ENCODE measurements around the gene CRHR2.

The CRHR2 gene

DNA sequence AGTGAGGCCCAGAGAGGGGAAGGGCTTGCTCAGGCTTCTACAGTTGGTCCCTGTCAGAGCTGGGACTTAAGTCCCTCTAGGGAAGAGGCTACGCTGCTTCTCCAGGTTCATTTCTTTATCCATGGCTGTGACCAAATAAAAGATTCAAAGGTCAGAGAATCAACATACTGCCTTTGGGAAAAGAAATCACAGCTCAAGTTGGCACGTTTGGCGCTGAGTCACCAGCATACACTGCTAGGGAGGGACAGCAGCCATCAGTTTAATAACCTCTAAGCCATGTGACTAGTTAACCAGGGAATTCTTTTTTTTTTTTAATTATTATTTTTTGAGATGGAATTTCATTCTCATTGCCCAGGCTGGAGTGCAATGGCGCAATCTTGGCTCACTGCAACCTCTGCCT is 28.4 kb upstream of the CRHR2 start:
- Histone ChIP-seq H3K4me1 (ENCODE audit: low read length) (0 out of 2 replicates have a peak, but pooled peaks cover 3% of the 10 kb centered on the region), H3K4me2 (ENCODE audit: low read depth, low read length) (no peak overlapping the region), H3K9me3 (replicated peaks; ENCODE audit: insufficient read depth, low read length) (no peaks in the 10 kb centered on the region), H3K27ac (ENCODE audit: low read length) (no peak overlapping the region), H2AFZ (ENCODE audit: low read length) (no peak overlapping the region), H3K9me2 (replicated peaks; ENCODE audit: insufficient read depth, low read length) (no peaks in the 10 kb centered on the region), H3K36me3 (replicated peaks; ENCODE audit: insufficient read depth, low read length) (no peaks in the 10 kb centered on the region), H3F3A (ENCODE audit: insufficient read depth, low read length) (no peaks in the 10 kb centered on the region), H3K4me3 (ENCODE audit: low read length) (no peak overlapping the region), H3K9ac (ENCODE audit: low read length) (no peak overlapping the region), H4K20me1 (ENCODE audit: insufficient read depth, low read length) (no peaks in the 10 kb centered on the region), H3K79me2 (ENCODE audit: low read length) (no peaks in the 10 kb centered on the region), H3K27me3 (replicated peaks; ENCODE audit: insufficient read depth, low read length) (no peaks in the 10 kb centered on the region)
- DNase-seq = no peak
- TF ChIP-seq EZH2 (optimal IDR thresholded peaks at IDR 0.05; ENCODE audit: low read depth, low read length) = no peak
- TF ChIP-seq EZH2phosphoT487 (IDR thresholded peaks at IDR 0.05; ENCODE audit: low read length) = no peak
- TF ChIP-seq CTCF (IDR thresholded peaks at IDR 0.05; ENCODE audit: low read length) = no peak

DNA sequence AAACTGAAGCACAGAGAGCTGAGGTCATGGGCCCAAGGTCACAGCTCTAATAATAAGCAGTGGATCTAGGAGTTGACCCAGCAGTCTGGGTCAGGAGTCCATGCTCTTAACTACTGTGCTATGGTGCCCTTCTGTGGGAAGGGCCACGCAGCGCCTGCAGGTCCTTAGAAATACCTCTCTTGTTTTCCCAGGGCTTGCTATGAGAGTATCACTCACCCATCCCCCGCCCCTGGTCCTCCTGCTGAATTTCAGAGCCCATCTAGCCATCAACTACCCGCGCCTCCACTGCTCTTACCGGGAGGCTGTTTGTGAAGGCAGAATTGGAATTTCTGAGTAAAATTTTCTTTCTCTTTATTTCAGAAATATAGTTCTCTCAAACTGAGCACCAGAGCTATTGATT is 27.3 kb upstream of the CRHR2 start:
- H3K27me3 ChIP-seq (replicated peaks; ENCODE audit: insufficient read depth, low read length) = no peaks in the 10 kb centered on the region
- DNase-seq = no peak
- H3K4me1 ChIP-seq (ENCODE audit: low read length) = 0 out of 2 replicates have a peak, but pooled peaks cover 9% of the 10 kb centered on the region
- H3F3A ChIP-seq (ENCODE audit: insufficient read depth, low read length) = no peaks in the 10 kb centered on the region
- H3K4me3 ChIP-seq (ENCODE audit: low read length) = no peak overlapping the region
- no peak overlapping the region for H3K27ac ChIP-seq (ENCODE audit: low read length)
- H3K4me2 ChIP-seq (ENCODE audit: low read depth, low read length) = no peak overlapping the region
- H4K20me1 ChIP-seq (ENCODE audit: insufficient read depth, low read length) = no peaks in the 10 kb centered on the region
- H3K9ac ChIP-seq (ENCODE audit: low read length) = no peak overlapping the region
- H3K79me2 ChIP-seq (ENCODE audit: low read length) = no peaks in the 10 kb centered on the region
- no peaks in the 10 kb centered on the region for H3K9me3 ChIP-seq (replicated peaks; ENCODE audit: insufficient read depth, low read length)
- TF ChIP-seq EZH2 (optimal IDR thresholded peaks at IDR 0.05; ENCODE audit: low read depth, low read length) (no peak), CTCF (IDR thresholded peaks at IDR 0.05; ENCODE audit: low read length) (no peak), EZH2phosphoT487 (IDR thresholded peaks at IDR 0.05; ENCODE audit: low read length) (no peak)
- H3K9me2 ChIP-seq (replicated peaks; ENCODE audit: insufficient read depth, low read length) = no peaks in the 10 kb centered on the region
- H3K36me3 ChIP-seq (replicated peaks; ENCODE audit: insufficient read depth, low read length) = no peaks in the 10 kb centered on the region
- no peak overlapping the region for H2AFZ ChIP-seq (ENCODE audit: low read length)

GRCh38 chr7:30708983-30709382 is 26.7 kb upstream of the CRHR2 start:
- H3K9me2 ChIP-seq (replicated peaks; ENCODE audit: insufficient read depth, low read length) = no peaks in the 10 kb centered on the region
- no peaks in the 10 kb centered on the region for H3K27me3 ChIP-seq (replicated peaks; ENCODE audit: insufficient read depth, low read length)
- H2AFZ ChIP-seq (ENCODE audit: low read length) = no peak overlapping the region
- H3K27ac ChIP-seq (ENCODE audit: low read length) = no peak overlapping the region
- no peak for DNase-seq
- H3K4me1 ChIP-seq (ENCODE audit: low read length) = 0 out of 2 replicates have a peak, but pooled peaks cover 9% of the 10 kb centered on the region
- no peak overlapping the region for H3K9ac ChIP-seq (ENCODE audit: low read length)
- H3K9me3 ChIP-seq (replicated peaks; ENCODE audit: insufficient read depth, low read length) = no peaks in the 10 kb centered on the region
- H3K79me2 ChIP-seq (ENCODE audit: low read length) = no peaks in the 10 kb centered on the region
- H3K4me2 ChIP-seq (ENCODE audit: low read depth, low read length) = no peak overlapping the region
- TF ChIP-seq EZH2 (optimal IDR thresholded peaks at IDR 0.05; ENCODE audit: low read depth, low read length) = no peak
- TF ChIP-seq EZH2phosphoT487 (IDR thresholded peaks at IDR 0.05; ENCODE audit: low read length) = no peak
- TF ChIP-seq CTCF (IDR thresholded peaks at IDR 0.05; ENCODE audit: low read length) = no peak
- no peak overlapping the region for H3K4me3 ChIP-seq (ENCODE audit: low read length)
- H3F3A ChIP-seq (ENCODE audit: insufficient read depth, low read length) = no peaks in the 10 kb centered on the region
- H3K36me3 ChIP-seq (replicated peaks; ENCODE audit: insufficient read depth, low read length) = no peaks in the 10 kb centered on the region
- no peaks in the 10 kb centered on the region for H4K20me1 ChIP-seq (ENCODE audit: insufficient read depth, low read length)
